ENCODE data around the gene DND1. TPM values are rescaled to one million over a fixed set of nuclear protein-coding genes. Genes with fewer than 3 reads are reported as not detected.
A peak's percentile ranks its signal among the peaks of the same experiment; 100 is the strongest.
"Not testable (repeated sequence)": the region's sequence is repeated elsewhere in the genome, so short reads cannot be mapped to it uniquely, and the experiment has no call there.

The DND1 gene
- polyA plus RNA-seq, 6 donors from 2014 or later: 0.21 TPM; not detected in 5

GRCh38 chr5:140694276-140694675, 20.9 kb upstream of the DND1 start:
- Mint-ChIP-seq H3K4me3 (peak overlapping the region in 2 of 8 donors; percentile 40 to 98), H3K36me3 (peaks cover 29 to 37% of the 10 kb centered on the region in 2 donors), H3K4me1 (peaks cover 24 to 46% (median 26%) of the 10 kb centered on the region in 3 donors)

GRCh38 chr5:140690941-140691924, 17.9 kb upstream of the DND1 start, which contains the start of the genes HARS1 and HARS2:
Gene HARS1, minus strand, starts transcription at chr5:140691370. Its CDS starts 66 bp downstream, at chr5:140691304.
Gene HARS2, plus strand, starts transcription at chr5:140691455. Its CDS starts 194 bp downstream, at chr5:140691649.
- peaks cover 10% of the 10 kb centered on the region in 2 donors for H3K36me3 Mint-ChIP-seq
- ATAC-seq (ENCODE audit: low read depth in 2 of 2) (peak; percentile 98 to 99), DNase-seq (peak; percentile 78)
- H3K4me3 Mint-ChIP-seq: peak within 1 kb of the TSS; percentile 98 to 100 (median 99)
- H3K9me3 Mint-ChIP-seq: no peaks in the 10 kb centered on the region
- H3K27me3 Mint-ChIP-seq: no peaks in the 10 kb centered on the region
- H3K27ac Mint-ChIP-seq: peak within 1 kb of the TSS; percentile 97 to 99 (median 99)
- H3K4me1 Mint-ChIP-seq: peaks cover 23 to 49% (median 24%) of the 10 kb centered on the region in 3 donors

More at GRCh38 chr5:140694276-140694675, 20.9 kb upstream of the DND1 start:
- no peak overlapping the region for H3K27ac Mint-ChIP-seq
- no peaks in the 10 kb centered on the region for H3K9me3 Mint-ChIP-seq
- DNase-seq (no peak), ATAC-seq (ENCODE audit: low read depth in 2 of 2) (no peak)
- no peaks in the 10 kb centered on the region for H3K27me3 Mint-ChIP-seq

GRCh38 chr5:140690376-140690932, 17.1 kb upstream of the DND1 start:
- Mint-ChIP-seq H3K9me3 (no peaks in the 10 kb centered on the region), H3K4me1 (peaks cover 21 to 48% (median 24%) of the 10 kb centered on the region in 3 donors), H3K27me3 (no peaks in the 10 kb centered on the region), H3K36me3 (peaks cover 2% of the 10 kb centered on the region in 2 donors), H3K27ac (peak overlapping the region; percentile 97 to 99 (median 99)), H3K4me3 (peak overlapping the region; percentile 98 to 100 (median 99))
- ATAC-seq (ENCODE audit: low read depth in 2 of 2) (no peak), DNase-seq (no peak)

- Mint-ChIP-seq H3K4me3 (no peak overlapping the region), H3K36me3 (peaks cover 11 to 24% of the 10 kb centered on the region in 2 donors), H3K9me3 (no peaks in the 10 kb centered on the region), H3K4me1 (peaks cover 0 to 4% (median 0%) of the 10 kb centered on the region in 3 donors), H3K27ac (peak overlapping the region in 1 of 6 donors; percentile 49), H3K27me3 (no peaks in the 10 kb centered on the region)
- ATAC-seq (ENCODE audit: low read depth in 2 of 2) (no peak), DNase-seq (no peak)
Observed at GRCh38 chr5:140678993-140679392, 5.6 kb upstream of the DND1 start.

- no peak for ATAC-seq (ENCODE audit: low read depth in 2 of 2)
- H3K4me1 Mint-ChIP-seq: peaks cover 0 to 4% (median 0%) of the 10 kb centered on the region in 3 donors
- H3K9me3 Mint-ChIP-seq: no peaks in the 10 kb centered on the region
- no peak for DNase-seq
- no peaks in the 10 kb centered on the region for H3K27me3 Mint-ChIP-seq
- H3K36me3 Mint-ChIP-seq: peaks cover 12 to 24% of the 10 kb centered on the region in 2 donors
- no peak overlapping the region for H3K4me3 Mint-ChIP-seq
- H3K27ac Mint-ChIP-seq: no peak overlapping the region
Observed at GRCh38 chr5:140677947-140678346, 4.6 kb upstream of the DND1 start.

- DNase-seq (no peak), ATAC-seq (ENCODE audit: low read depth in 2 of 2) (no peak)
- Mint-ChIP-seq H3K27me3 (no peaks in the 10 kb centered on the region), H3K9me3 (no peaks in the 10 kb centered on the region), H3K27ac (no peak overlapping the region), H3K36me3 (peaks cover 14% of the 10 kb centered on the region in 2 donors), H3K4me1 (peaks cover 0 to 4% (median 0%) of the 10 kb centered on the region in 3 donors), H3K4me3 (no peak overlapping the region)
Observed at GRCh38 chr5:140674629-140675028, 1.3 kb upstream of the DND1 start.

GRCh38 chr5:140674211-140674610, 835 bp upstream of the DND1 start:
- DNase-seq (no peak), ATAC-seq (ENCODE audit: low read depth in 2 of 2) (no peak)
- Mint-ChIP-seq H3K27ac (peak overlapping the region in 2 of 6 donors; percentile 38 to 76), H3K4me3 (no peak overlapping the region), H3K27me3 (no peaks in the 10 kb centered on the region), H3K9me3 (no peaks in the 10 kb centered on the region), H3K36me3 (peaks cover 14 to 17% of the 10 kb centered on the region in 2 donors), H3K4me1 (peaks cover 0 to 7% (median 0%) of the 10 kb centered on the region in 3 donors)

- Mint-ChIP-seq H3K36me3 (peaks cover 10 to 30% of the 10 kb centered on the region in 2 donors), H3K27ac (no peak overlapping the region), H3K4me1 (peaks cover 7 to 15% (median 9%) of the 10 kb centered on the region in 3 donors), H3K27me3 (no peaks in the 10 kb centered on the region), H3K9me3 (no peaks in the 10 kb centered on the region), H3K4me3 (no peak overlapping the region)
- ATAC-seq (ENCODE audit: low read depth in 2 of 2) (no peak), DNase-seq (no peak)
Observed at GRCh38 chr5:140672455-140673186, 755 bp downstream of the DND1 start.

- Mint-ChIP-seq H3K36me3 (peaks cover 10 to 24% of the 10 kb centered on the region in 2 donors), H3K9me3 (no peaks in the 10 kb centered on the region), H3K27ac (no peak overlapping the region), H3K4me1 (peaks cover 15 to 25% (median 16%) of the 10 kb centered on the region in 3 donors), H3K27me3 (no peaks in the 10 kb centered on the region), H3K4me3 (no peak overlapping the region)
- no peak for DNase-seq
- no peak for ATAC-seq (ENCODE audit: low read depth in 2 of 2)
Observed at GRCh38 chr5:140671472-140672125, 1.8 kb downstream of the DND1 start.

- DNase-seq; H3K27me3 Mint-ChIP-seq; ATAC-seq (ENCODE audit: low read depth in 2 of 2); H3K9me3 Mint-ChIP-seq; H3K27ac Mint-ChIP-seq; H3K4me3 Mint-ChIP-seq: not testable (repeated sequence)
- Mint-ChIP-seq H3K36me3 (peaks cover 10 to 24% of the 10 kb centered on the region in 2 donors), H3K4me1 (peaks cover 19 to 31% (median 22%) of the 10 kb centered on the region in 3 donors)
Observed at GRCh38 chr5:140671035-140671434, 2.3 kb downstream of the DND1 start.

GRCh38 chr5:140664359-140665119, 8.8 kb downstream of the DND1 start, which contains the start of gene WDR55:
Gene WDR55, plus strand, starts transcription at chr5:140664904. Its CDS starts 9 bp downstream, at chr5:140664913.
- Mint-ChIP-seq H3K27me3 (no peaks in the 10 kb centered on the region), H3K36me3 (peaks cover 12 to 43% of the 10 kb centered on the region in 2 donors), H3K27ac (peak within 1 kb of the TSS; percentile 93 to 98 (median 98)), H3K9me3 (no peaks in the 10 kb centered on the region), H3K4me1 (peaks cover 27 to 49% (median 32%) of the 10 kb centered on the region in 3 donors), H3K4me3 (peak within 1 kb of the TSS; percentile 90 to 100 (median 98))
- DNase-seq: peak; percentile 93
- ATAC-seq (ENCODE audit: low read depth in 2 of 2): peak; percentile 94 to 96

- peaks cover 28 to 47% (median 32%) of the 10 kb centered on the region in 3 donors for H3K4me1 Mint-ChIP-seq
- peak in 1 of 2 donors; percentile 14 for ATAC-seq (ENCODE audit: low read depth in 2 of 2)
- peaks cover 12 to 44% of the 10 kb centered on the region in 2 donors for H3K36me3 Mint-ChIP-seq
Observed at GRCh38 chr5:140664030-140664358, 9.4 kb downstream of the DND1 start.

More at GRCh38 chr5:140664030-140664358, 9.4 kb downstream of the DND1 start:
- H3K4me3 Mint-ChIP-seq: peak overlapping the region; percentile 90 to 100 (median 98)
- peak overlapping the region; percentile 44 to 98 (median 98) for H3K27ac Mint-ChIP-seq
- no peaks in the 10 kb centered on the region for H3K27me3 Mint-ChIP-seq
- H3K9me3 Mint-ChIP-seq: no peaks in the 10 kb centered on the region
- DNase-seq: no peak

All from naive B cell (primary cell).